Fibroblast of upper back skin (primary cell): ENCODE results near the gene SH3D19.
A peak's percentile ranks its signal among the peaks of the same experiment; 100 is the strongest.

Experiments
- DNase-seq: peaks from one replicate; pipeline ENCODE4 v3.0.0-alpha.2; 2013

SH3D19 gene

GRCh38 chr4:151226004-151226932 is 99.1 kb downstream of the SH3D19 start:
- peak; percentile 90 for DNase-seq

DNA sequence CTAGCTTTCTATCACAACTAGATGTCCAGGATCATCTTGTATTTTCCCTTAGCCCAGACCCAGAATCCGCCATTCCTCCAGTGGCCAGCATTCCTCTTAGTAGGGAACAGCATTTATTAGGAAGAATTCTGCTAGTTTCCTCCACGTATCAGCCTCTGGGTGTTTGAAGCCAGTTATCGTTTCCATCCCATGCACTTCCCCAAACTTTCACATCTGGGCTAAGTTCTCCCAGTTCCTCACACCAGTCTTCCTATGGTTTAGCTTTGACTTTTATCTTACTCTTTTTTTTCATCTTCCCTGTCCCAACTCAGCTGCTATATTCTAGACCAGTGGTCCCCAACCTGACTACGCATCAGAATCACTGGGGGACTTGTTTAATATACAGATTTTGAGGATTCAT is 101.9 kb downstream of the SH3D19 start:
- no peak for DNase-seq

DNA sequence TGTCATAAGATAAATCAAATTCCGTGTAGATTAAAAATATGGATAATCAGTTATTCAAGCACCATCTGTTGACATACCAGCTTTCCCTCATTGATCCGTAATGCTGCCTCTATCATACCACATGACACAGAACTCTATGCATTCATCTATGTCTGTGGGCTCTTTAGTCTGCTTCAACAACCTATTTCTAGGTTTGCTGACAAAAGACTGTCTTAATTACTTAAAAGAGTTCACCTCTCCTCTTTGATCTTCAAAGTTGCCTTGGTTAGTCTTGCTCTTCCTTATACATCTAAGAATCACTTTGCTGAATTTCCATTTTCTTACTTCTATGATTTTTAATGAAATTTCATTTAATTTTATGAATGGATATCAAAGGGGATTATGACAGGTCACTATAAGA is 105.5 kb downstream of the SH3D19 start:
- no peak for DNase-seq

DNA sequence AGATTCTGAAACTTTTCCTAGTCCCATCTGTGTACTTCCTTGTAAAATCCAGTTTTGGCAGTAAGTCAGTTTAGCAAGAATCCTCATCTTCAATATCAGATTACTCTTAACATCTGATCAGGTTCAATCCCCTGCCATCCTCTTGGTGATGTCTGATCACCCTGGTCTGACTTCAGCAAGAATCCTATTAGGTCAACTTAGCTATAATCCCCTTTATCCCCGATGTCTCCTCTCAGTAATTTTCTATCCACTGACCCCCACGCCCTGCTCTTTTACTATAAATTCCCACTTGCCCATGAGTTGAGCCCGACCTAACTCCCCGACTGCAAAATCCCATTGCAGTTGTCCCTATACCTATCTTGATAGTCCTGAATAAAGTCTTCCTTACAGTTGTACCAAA is 106.3 kb downstream of the SH3D19 start:
- no peak for DNase-seq

DNA sequence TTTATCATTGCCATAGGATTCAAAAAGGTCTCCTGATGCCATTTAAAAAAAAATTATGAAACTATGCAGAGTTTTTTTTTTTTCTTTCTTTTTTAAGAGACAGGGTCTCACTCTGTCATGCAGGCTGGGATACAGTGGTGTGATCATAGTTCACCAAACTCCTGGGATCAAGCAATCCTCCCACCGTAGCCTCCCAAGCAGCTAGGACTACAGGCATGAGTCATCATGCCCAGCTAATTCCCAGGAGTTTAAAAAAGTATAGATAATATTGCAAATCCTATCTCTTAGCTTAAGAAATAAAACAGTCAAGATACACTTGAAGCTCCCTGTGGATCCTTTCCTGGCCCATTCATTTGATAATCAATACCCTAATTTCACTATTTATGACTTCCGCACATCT is 107.1 kb downstream of the SH3D19 start:
- peak; percentile 33 for DNase-seq

DNA sequence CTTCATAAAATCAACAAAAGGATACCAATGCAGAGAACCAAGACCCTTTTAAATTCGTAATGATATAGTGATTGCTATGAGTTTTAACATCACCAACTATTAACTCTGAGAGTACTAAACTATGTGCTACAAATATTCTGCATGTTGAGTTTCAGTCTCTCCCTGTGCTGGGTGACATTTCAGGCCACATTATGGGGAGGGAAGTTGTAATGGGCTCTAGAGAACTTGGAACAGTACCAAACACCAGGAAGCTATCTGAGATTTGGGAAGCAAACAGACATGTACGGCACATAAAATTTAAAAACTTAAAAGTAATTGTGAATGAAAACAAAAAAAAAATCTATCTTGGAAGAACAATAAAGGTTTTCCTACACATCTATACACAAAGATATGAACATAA is 108.1 kb downstream of the SH3D19 start:
- no peak for DNase-seq

DNA sequence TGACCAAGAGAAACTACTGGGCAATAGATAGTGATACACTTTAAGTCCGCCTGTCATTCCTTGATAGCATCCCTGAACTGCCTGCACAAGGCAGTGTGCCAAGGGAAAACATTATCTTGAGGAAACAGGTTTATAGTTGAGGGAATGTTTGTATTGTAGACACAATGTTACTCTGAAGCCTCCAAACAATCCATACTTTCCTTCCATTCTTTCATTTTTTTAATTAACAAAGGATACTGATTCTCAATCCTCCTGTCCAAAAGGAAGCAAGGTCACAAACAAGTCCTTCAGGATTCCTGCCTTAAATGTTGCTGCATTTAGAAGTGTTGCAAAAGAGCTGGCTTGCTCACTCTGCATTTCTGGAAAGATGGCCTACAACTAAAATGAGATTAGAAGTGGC is 110.1 kb downstream of the SH3D19 start:
- no peak for DNase-seq

GRCh38 chr4:151207868-151208267 is 117.5 kb downstream of the SH3D19 start:
- no peak for DNase-seq

DNA sequence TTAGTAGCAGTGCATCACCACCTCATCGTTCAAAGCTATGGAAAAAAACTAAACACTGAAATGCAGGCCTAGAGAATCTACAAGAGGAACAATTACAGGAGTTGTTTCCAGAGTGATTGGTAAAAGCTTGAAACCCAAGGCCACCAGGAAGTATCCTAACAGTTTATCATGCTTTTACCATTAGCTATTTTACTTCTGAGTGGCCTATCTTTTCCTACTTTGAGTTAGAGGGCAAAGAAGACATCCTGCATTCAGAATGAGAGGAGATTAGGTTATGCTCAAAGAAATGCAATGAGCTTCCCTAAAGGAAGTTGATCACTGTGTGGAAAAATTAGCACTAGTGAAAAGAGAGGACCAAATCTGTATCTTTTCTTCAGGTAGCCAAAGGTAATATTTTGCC is 118.2 kb downstream of the SH3D19 start:
- no peak for DNase-seq

DNA sequence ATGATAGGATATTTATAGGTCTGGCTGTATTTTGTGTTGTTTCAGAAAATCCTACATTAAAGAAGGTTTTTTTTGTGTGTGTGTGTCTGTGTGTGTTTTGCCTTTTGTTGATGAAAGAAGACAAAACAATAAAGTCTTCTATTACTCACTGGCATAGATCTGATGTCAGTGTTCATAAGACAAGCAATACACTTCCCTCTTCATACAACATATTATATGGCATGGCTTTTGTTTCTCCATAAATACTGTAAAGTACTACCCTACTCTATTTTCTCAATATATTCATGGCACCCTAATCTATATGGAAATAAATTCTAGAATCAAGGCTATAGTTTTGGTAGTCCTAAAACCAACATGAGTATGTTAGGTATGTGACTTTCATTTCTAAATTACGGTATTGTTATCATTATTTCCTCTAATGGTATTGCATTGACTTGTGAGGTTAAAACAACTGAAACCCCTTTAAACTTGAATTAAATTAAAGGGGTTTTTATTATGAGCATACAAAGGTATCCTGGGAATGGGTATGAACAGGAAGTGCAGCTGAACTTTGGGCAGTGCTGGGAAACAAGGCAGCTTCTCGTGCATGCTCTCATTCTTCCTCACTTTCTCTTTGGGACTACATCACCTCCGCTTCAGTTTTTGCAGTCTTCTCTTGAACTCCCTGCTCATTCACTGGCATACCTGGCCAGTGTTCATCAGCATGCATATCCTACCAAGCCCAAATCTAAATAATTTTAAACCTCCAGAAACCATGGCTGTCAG is 119.0 kb downstream of the SH3D19 start:
- DNase-seq: no peak

- DNase-seq: no peak
Measured at GRCh38 chr4:151205722-151206121, 119.7 kb downstream of the SH3D19 start.

GRCh38 chr4:151204925-151205524 is 120.4 kb downstream of the SH3D19 start:
- no peak for DNase-seq

- DNase-seq: peak; percentile 78
Measured at GRCh38 chr4:151202851-151203455, 122.5 kb downstream of the SH3D19 start.

- DNase-seq: no peak
Measured at GRCh38 chr4:151202381-151202780, 123.0 kb downstream of the SH3D19 start.

- no peak for DNase-seq
Measured at GRCh38 chr4:151199319-151200190, 125.8 kb downstream of the SH3D19 start.

- no peak for DNase-seq
Measured at GRCh38 chr4:151198748-151199147, 126.7 kb downstream of the SH3D19 start.

GRCh38 chr4:151197247-151197646 is 128.2 kb downstream of the SH3D19 start:
- DNase-seq: no peak

- peak; percentile 62 for DNase-seq
Measured at GRCh38 chr4:151195801-151196200, 129.6 kb downstream of the SH3D19 start.

DNA sequence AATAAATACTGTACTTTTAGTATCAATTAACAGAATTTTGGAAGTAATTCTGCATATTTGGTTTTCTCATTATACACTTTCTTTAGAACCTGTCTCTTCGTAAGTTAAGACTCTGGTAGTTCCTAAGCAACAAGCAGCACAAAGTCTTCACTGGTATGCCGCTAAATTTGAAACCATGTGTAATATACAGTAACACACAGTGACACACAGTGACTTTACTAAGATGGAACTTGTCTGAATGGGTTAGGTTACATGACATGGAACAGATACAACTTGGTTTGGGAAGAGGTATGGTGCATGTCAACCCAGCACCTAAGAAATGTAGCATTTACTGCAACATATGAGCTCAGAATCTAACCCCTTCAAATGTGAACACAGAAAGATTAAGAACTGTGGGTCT is 132.0 kb downstream of the SH3D19 start:
- no peak for DNase-seq

DNA sequence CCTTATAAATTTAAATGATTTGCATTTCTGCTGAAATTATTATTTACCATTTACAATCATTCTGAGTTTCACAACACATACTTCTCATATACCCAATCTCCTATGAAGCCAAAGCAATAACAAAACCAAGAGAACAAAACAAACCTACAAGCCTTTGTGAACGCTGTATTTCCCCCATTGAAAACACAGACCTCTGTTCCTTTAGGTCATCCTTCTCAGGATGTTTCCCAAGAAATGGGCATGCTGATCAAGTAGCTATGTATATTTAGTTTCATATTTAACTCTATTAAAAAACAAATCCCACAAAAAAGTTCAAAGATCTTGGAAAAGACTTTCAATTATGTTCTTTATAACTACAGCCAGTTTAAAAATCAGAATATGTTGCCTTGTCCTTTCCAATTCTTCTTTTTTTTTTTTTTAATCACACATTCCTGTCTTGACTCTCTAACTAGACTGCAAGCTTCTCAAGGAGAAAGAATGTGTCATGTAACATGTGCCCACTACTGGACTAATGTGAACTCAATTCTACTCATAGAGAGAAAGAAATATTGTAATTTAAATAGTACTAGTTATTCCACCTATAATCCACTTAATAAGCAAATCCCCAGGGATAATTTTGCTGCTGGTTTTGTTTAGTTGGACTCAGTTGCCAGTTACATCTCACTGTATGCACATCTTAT is 132.7 kb downstream of the SH3D19 start:
- DNase-seq: no peak
